ENCODE data around the gene CITED1. TPM values are rescaled to one million over a fixed set of nuclear protein-coding genes. Genes with fewer than 3 reads are reported as not detected.

CITED1 gene
- total RNA-seq, 1 donor = not detected

DNA sequence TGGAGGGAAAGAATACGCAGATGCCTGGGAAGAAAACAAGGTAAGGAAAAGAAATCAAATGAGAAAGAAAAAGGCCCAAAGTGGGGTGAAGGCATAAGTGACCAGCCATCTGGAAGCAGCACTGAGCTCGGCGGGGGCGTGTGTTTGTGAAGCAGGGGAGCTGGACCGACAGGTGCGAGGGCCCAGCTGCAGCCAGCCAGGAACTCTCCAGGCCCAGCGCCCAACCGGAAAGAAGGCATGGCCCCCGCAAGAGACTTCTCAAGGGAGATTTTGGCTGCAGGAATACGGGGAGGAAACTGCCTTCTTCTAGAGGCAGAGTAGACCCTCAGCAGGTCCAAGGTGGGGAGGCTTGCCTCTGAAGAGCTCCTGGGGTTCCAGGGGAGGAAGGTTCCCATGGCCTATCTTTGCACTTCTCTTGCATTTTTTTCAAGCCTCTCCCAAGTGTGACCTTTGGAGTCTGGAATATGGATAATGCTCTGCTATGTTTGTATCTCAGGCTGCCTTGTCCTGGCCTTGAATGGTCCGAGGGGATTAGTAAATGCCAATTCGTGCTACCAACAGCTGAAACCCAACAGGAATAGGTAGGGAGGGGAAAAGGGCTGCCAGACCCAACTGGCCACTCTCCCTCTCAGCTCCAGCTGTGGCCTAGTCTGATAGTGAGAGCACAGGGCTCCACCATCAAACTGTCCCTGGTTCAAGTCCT, 10.8 kb upstream of the CITED1 start:
- no peak overlapping the region for H3K4me3 ChIP-seq (ENCODE audit: low read depth, low read length)
- TF ChIP-seq, protein P1, sequence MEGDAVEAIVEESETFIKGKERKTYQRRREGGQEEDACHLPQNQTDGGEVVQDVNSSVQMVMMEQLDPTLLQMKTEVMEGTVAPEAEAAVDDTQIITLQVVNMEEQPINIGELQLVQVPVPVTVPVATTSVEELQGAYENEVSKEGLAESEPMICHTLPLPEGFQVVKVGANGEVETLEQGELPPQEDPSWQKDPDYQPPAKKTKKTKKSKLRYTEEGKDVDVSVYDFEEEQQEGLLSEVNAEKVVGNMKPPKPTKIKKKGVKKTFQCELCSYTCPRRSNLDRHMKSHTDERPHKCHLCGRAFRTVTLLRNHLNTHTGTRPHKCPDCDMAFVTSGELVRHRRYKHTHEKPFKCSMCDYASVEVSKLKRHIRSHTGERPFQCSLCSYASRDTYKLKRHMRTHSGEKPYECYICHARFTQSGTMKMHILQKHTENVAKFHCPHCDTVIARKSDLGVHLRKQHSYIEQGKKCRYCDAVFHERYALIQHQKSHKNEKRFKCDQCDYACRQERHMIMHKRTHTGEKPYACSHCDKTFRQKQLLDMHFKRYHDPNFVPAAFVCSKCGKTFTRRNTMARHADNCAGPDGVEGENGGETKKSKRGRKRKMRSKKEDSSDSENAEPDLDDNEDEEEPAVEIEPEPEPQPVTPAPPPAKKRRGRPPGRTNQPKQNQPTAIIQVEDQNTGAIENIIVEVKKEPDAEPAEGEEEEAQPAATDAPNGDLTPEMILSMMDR (IDR thresholded peaks at IDR 0.05; ENCODE audit: insufficient read depth, low read length) = no peak
- DNase-seq (ENCODE audit: low read depth) = no peak

DNA sequence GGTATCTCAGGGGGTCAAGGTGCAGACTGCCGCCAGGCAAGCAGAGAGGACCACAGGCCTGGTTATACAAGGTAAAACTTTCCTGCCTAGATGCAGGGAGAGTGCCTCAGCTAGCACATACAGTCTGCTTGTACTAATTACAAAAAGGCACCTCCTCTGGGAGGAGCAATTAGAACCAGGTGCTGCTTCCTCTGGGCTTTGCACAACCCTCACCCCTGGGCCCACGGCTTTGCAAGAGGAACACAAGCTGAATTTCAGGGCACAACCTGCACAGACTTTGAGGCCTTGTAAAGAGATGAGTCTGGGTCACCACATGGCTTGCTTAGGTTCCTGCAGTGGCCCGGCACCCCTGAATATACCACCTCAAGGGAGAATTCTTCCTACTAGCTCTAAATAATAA, 9.2 kb upstream of the CITED1 start:
- TF ChIP-seq, protein P1 (IDR thresholded peaks at IDR 0.05; ENCODE audit: insufficient read depth, low read length) = no peak
- no peak overlapping the region for H3K4me3 ChIP-seq (ENCODE audit: low read depth, low read length)
- no peak for DNase-seq (ENCODE audit: low read depth)

DNA sequence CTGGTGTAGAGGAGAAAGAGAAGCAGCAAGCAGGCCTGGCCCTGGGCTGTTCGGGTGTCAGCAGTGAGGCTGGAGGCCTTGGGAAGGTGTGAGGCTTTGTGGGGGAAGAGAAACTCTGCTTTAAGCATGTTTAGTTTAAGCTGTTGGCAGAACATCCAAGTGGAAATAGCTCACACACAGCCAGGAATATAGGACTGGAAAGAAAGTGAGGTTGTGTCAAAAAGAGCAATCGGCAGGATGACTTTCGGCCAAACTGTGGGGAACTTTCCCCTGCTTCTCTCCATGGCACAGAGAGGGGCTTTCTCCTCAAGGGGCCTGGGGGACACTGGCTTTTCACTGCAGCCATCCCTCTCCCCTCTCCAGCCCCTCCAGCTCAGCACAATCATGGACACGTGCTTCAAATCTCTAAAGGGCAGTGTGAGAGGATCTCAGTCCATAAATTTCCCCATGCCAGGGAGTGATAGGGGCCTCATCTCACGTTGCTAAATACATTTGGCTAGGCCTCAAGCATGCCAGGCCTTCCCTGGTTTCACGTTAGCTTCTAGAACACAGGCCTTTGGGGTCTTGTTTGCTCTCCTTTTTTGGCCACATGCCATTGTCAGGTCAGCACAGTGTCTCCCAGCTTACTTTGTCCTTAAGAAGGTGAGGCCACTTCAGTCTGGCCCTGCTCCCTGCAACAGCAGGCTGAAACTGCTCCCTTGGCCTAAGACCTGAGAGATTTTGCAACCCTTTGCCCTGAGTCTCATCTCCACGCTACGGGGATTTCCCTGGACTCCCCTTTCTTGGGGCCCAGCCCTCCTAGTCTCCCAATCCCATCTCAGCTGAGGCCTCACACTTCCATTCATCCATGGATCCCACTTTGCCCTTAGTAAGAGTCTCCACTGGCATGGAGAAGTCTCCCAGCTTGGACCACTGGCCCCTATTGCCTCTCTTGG, 8.3 kb upstream of the CITED1 start:
- no peak for DNase-seq (ENCODE audit: low read depth)
- TF ChIP-seq, protein P1 (IDR thresholded peaks at IDR 0.05; ENCODE audit: insufficient read depth, low read length) = no peak
- H3K4me3 ChIP-seq (ENCODE audit: low read depth, low read length) = no peak overlapping the region

DNA sequence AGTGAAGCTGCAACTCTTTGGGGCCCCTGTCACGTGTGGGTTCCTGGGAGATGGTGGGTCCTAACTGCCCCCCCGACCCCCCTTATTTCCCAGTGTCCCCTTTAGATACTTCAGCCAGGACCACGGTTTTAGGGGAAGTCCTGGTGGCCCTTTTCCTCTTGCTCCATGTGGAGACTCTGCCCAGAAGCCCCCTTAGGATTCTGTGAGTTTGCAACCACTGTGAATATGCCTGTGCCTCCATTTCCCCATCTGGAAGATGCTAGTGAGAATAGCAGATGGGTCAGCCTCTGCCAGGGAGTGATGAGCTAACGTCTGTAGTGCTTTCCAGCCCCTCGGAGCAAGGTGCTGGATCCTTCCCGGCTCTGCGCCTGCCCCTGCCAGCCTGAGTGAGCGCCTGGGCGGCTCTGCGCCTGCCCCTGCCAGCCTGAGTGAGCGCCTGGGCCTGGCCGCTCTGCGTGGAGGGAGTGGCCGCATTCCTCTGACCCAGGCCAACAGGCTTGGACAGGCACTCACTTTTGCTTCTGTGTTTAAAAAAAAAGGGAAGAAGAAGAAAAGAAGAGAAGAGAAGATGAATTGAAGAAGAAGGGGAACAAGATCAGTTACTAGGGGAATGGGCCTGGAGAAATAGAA, 6.7 kb upstream of the CITED1 start:
- H3K4me3 ChIP-seq (ENCODE audit: low read depth, low read length) = no peak overlapping the region
- TF ChIP-seq, protein P1 (IDR thresholded peaks at IDR 0.05; ENCODE audit: insufficient read depth, low read length) = no peak
- DNase-seq (ENCODE audit: low read depth) = no peak

DNA sequence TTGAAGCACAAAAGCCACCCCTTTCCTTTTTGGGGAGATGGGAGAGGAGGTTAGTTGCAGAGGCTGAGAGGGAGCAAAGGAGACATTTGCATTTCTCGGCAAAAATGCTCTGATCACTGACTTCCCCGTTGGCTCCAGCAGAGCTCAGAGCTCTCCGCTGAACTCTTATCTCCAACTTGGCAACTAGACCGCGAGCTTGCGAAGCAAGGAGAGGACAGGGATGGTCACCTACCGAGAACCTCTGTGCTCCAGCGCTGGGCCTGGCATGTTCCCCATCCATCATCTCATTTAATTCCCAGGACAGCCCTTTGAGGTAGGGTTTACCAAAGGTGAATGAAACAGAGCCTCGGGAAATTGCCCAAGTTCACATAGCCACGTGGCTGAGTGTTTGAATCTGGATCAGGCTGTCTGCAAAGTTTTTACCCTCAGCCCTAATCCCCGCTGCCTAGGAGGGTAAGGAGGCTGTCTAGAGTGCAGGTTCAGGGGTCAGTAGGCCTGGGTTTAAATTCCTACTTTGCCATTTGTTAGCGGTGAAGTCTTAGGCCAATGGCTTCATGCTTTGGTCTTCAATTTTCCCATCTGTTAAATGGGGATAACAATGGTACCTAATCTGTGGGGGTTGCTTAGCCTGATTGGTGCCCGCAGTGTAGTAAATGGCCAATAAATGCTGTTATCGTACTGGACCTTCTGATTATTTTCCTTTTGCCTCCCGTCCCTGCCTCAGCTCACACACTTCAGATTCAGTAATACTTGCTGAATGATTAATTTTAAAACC, 3.8 kb upstream of the CITED1 start:
- peak overlapping the region; percentile 44 for H3K4me3 ChIP-seq (ENCODE audit: low read depth, low read length)
- peak; percentile 6 for DNase-seq (ENCODE audit: low read depth)
- TF ChIP-seq, protein P1 (IDR thresholded peaks at IDR 0.05; ENCODE audit: insufficient read depth, low read length) = no peak
